ENCODE results near the gene ZFC3H1. TPM values are rescaled to one million over a fixed set of nuclear protein-coding genes. Genes with fewer than 3 reads are reported as not detected.

ZFC3H1 gene
- total and polyA plus RNA-seq, 2 of the 13 experiments (the other 11 are each of a cell fraction or from before 2014, with no cell fraction given), result 17.1 to 38.3 TPM

GRCh38 chr12:71663561-71664410, at the start of gene ZFC3H1, which contains the start of gene THAP2 (continued):
- TF ChIP-seq ZNF646 (CRISPR knock-in tag; IDR thresholded peaks at IDR 0.05) (no peak), ZBTB1 (CRISPR knock-in tag; IDR thresholded peaks at IDR 0.05; ENCODE audit: borderline replicate concordance) (no peak), ZNF142 (CRISPR knock-in tag; IDR thresholded peaks at IDR 0.05) (0 out of 2 replicates have a peak, but pooled peaks have one; percentile 18), ARID2 (CRISPR knock-in tag; IDR thresholded peaks at IDR 0.05; ENCODE audit: borderline replicate concordance) (0 out of 2 replicates have a peak, but pooled peaks have one; percentile 22), TFDP2 (CRISPR knock-in tag; IDR thresholded peaks at IDR 0.05) (peak; percentile 16; the same call in 1 of the 2 replicates), TCF7L2 (IDR thresholded peaks at IDR 0.05; ENCODE audit: low read depth, low read length) (no peak), FOXA3 (CRISPR knock-in tag; IDR thresholded peaks at IDR 0.05) (peak; percentile 65; the same call in 1 of the 2 replicates), KAT8 (CRISPR knock-in tag; IDR thresholded peaks at IDR 0.05) (peak; percentile 90), ZHX1 (CRISPR knock-in tag; IDR thresholded peaks at IDR 0.05; ENCODE audit: low read depth) (0 out of 2 replicates have a peak, but pooled peaks have one; percentile 26)

Measured in HepG2 (cell line).